H1 (cell line): ENCODE results near the gene CELF1.

Experiments used
- EP300 ChIP-seq, 2 experiments: IDR thresholded peaks; 1 replicate in 1 of 2; 2 replicates in 1 of 2; pipeline ENCODE4 v1.6.1; 2011 to 2012; ENCODE audit warnings: low read depth in 2 of 2, low read length in 2 of 2, mild to moderate bottlenecking in 2 of 2, borderline replicate concordance in 1 of 2, inconsistent platforms in 1 of 2, moderate library complexity in 1 of 2
- HDAC2 ChIP-seq, 2 experiments: fragments of 300-600 bp in 1 of 2; sonication (generic) in 1 of 2; IDR thresholded peaks; 2 replicates each; pipeline ENCODE4 v1.6.1; 2011 to 2012; ENCODE audit warnings: low read depth in 2 of 2, low read length in 2 of 2, mild to moderate bottlenecking in 2 of 2, moderate library complexity in 2 of 2, borderline replicate concordance in 1 of 2, inconsistent platforms in 1 of 2
- MAFK ChIP-seq: IDR thresholded peaks from 2 replicates; pipeline ENCODE4 v1.6.1; 2012; ENCODE audit warnings: low read depth, mild to moderate bottlenecking, improper control_type of control experiment, low read length
- POLR2A ChIP-seq, 2 experiments: IDR thresholded peaks; 1 replicate in 1 of 2; 2 replicates in 1 of 2; pipeline ENCODE4 v1.6.1; 2011; ENCODE audit warnings: low read depth in 2 of 2, low read length in 2 of 2, mild to moderate bottlenecking in 2 of 2; ENCODE audit errors: control extremely low read depth in 1 of 2
- RNF2 ChIP-seq: fragments of 200-900, 300-1000 bp; sonication (generic); IDR thresholded peaks from 2 replicates; pipeline ENCODE4 v1.7.1; 2016; ENCODE audit warnings: borderline replicate concordance, low read depth, mild to moderate bottlenecking, antibody characterized with exemption, low read length; ENCODE audit not compliant: poor library complexity, severe bottlenecking; ENCODE audit errors: missing control alignments
- TAF1 ChIP-seq: IDR thresholded peaks from 2 replicates; pipeline ENCODE4 v1.6.1; 2011; ENCODE audit warnings: mild to moderate bottlenecking, low read depth, low read length
- TF ChIP-seq, protein P1 (sequence below), 3 experiments: IDR thresholded peaks; 1 replicate in 2 of 3; 2 replicates in 1 of 3; pipeline versions ENCODE4 v1.5.1 to v1.6.1; 2011; ENCODE audit warnings: low read length in 3 of 3, mild to moderate bottlenecking in 3 of 3, inconsistent platforms in 2 of 3, low read depth in 1 of 3, moderate library complexity in 1 of 3; ENCODE audit not compliant: insufficient read depth in 1 of 3; ENCODE audit errors: control extremely low read depth in 1 of 3
- TF ChIP-seq, protein P2 (sequence below): IDR thresholded peaks from 2 replicates; pipeline ENCODE4 v1.6.1; 2012; ENCODE audit warnings: low read length, inconsistent platforms

- TF ChIP-seq, protein P1, sequence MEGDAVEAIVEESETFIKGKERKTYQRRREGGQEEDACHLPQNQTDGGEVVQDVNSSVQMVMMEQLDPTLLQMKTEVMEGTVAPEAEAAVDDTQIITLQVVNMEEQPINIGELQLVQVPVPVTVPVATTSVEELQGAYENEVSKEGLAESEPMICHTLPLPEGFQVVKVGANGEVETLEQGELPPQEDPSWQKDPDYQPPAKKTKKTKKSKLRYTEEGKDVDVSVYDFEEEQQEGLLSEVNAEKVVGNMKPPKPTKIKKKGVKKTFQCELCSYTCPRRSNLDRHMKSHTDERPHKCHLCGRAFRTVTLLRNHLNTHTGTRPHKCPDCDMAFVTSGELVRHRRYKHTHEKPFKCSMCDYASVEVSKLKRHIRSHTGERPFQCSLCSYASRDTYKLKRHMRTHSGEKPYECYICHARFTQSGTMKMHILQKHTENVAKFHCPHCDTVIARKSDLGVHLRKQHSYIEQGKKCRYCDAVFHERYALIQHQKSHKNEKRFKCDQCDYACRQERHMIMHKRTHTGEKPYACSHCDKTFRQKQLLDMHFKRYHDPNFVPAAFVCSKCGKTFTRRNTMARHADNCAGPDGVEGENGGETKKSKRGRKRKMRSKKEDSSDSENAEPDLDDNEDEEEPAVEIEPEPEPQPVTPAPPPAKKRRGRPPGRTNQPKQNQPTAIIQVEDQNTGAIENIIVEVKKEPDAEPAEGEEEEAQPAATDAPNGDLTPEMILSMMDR (IDR thresholded peaks at IDR 0.05; ENCODE audit: control extremely low read depth in 1 of 3, insufficient read depth in 1 of 3, low read depth in 1 of 3, low read length in 3 of 3) = no peak
- TF ChIP-seq, protein P2, sequence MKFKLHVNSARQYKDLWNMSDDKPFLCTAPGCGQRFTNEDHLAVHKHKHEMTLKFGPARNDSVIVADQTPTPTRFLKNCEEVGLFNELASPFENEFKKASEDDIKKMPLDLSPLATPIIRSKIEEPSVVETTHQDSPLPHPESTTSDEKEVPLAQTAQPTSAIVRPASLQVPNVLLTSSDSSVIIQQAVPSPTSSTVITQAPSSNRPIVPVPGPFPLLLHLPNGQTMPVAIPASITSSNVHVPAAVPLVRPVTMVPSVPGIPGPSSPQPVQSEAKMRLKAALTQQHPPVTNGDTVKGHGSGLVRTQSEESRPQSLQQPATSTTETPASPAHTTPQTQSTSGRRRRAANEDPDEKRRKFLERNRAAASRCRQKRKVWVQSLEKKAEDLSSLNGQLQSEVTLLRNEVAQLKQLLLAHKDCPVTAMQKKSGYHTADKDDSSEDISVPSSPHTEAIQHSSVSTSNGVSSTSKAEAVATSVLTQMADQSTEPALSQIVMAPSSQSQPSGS = no peak
- TF ChIP-seq RNF2 (no peak), POLR2A (IDR thresholded peaks at IDR 0.05; ENCODE audit: control extremely low read depth in 1 of 2, low read depth in 2 of 2, low read length in 2 of 2) (no peak), HDAC2 (IDR thresholded peaks at IDR 0.05; ENCODE audit: borderline replicate concordance in 1 of 2, low read depth in 2 of 2, low read length in 2 of 2) (no peak), TAF1 (no peak), EP300 (IDR thresholded peaks at IDR 0.05; ENCODE audit: borderline replicate concordance in 1 of 2, low read depth in 2 of 2, low read length in 2 of 2) (no peak), MAFK (no peak)
Measured at GRCh38 chr11:47532597-47533213, 20.2 kb downstream of the CELF1 start.
